Retinal pigment epithelial cell (primary cell): Measurements from ENCODE around the gene OXCT1.
"Not testable (repeated sequence)": the region's sequence is repeated elsewhere in the genome, so short reads cannot be mapped to it uniquely, and the experiment has no call there.

Experiments
- DNase-seq: peaks from one replicate; pipeline ENCODE4 v3.0.0-alpha.2; 2010; ENCODE audit warnings: low read depth
- H3K4me3 ChIP-seq: 2 replicates; pipeline ENCODE4 v1.5.1; 2011; ENCODE audit warnings: mild to moderate bottlenecking, low read length, control low read depth, moderate library complexity
- CTCF ChIP-seq: conservative IDR thresholded peaks from 2 replicates; pipeline ENCODE4 v1.5.1; 2011; ENCODE audit warnings: low read depth, low read length, control low read depth, inconsistent platforms

OXCT1 gene

DNA sequence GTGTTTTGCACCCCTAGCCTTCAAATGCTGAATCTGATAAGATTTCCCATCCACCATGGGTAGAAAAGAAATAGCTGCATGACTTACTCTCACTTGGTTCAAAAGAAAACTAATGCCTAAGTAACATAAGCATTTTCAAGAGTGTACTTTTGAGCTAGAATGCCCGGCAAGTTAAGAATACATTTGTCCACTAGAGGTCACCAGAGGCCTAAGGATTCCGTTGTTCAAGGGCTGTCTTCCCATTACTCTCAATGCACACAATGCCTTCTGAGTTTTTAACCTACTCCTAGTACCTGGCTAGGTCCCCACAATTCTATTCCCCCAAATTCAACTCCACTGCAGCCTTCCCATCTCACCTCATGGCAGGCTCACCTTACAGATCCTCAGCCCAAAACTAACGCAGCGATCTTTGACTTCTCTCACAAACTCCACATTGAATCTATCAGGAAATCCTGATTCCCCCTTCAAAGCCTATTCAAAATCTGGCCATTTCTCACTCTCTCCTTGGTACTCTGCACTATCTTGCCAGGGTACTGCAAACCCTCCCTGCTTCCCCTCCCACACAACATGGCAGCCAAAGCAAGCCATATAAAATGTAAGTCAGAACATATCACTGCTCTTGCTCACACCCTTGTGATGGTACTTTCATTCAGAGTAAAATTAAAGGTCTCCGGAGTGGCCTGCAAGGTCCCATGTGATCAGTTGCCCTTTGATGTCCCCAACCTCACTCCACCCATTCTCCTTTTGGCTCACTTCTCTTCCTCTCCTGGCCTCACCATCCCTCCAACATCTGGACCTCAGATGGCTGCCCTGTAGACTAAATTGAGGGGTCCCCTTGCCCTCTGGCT lies 13.4 kb downstream of the OXCT1 start:
- peak; percentile 72 for TF ChIP-seq CTCF
- DNase-seq: no peak
- no peak overlapping the region for H3K4me3 ChIP-seq

- no peak for TF ChIP-seq CTCF
- DNase-seq: no peak
- no peak overlapping the region for H3K4me3 ChIP-seq
Measured at GRCh38 chr5:41852293-41852692, 17.9 kb downstream of the OXCT1 start.

GRCh38 chr5:41851116-41851515 lies 19.1 kb downstream of the OXCT1 start:
- DNase-seq: no peak
- no peak overlapping the region for H3K4me3 ChIP-seq
- TF ChIP-seq CTCF: no peak

DNA sequence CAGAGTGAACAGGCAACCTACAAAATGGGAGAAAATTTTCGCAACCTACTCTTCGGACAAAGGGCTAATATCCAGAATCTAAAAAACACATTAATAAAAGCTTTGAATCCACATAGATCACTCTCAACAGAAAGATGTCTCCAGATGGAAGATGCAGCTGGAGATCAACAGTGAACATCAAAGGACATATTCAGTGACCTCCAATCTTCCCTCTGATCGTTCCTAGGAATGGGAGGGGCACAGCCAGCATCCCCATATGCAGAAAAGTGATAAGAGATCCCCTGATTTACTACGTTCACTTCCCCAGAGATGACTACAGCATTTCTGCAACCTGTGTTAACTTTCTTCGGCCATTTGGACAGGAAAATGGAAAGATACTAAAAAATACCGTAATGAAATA lies 21.2 kb downstream of the OXCT1 start:
- TF ChIP-seq CTCF: no peak
- no peak overlapping the region for H3K4me3 ChIP-seq
- no peak for DNase-seq

- not testable (repeated sequence) for H3K4me3 ChIP-seq, DNase-seq
Measured at GRCh38 chr5:41845751-41846150, 24.5 kb downstream of the OXCT1 start.

DNA sequence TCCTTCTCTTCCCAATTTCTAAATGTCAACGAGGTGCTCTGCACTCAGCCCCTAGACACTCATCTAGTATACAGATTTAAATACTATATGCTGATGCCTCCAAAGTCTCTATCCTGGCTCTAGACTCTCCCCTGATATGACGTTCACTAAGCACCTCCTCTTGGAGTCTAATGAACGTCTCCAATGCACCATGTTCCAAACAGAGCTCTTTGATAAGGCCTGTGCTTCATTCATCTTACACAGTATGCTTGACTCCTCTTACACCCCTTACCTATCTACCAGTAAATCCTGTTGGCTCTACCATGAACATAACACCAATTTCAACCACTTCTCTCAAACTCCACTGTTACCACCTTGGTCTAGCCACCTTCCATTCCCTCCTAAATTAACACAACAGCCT lies 25.7 kb downstream of the OXCT1 start:
- no peak for DNase-seq
- TF ChIP-seq CTCF: no peak
- no peak overlapping the region for H3K4me3 ChIP-seq

DNA sequence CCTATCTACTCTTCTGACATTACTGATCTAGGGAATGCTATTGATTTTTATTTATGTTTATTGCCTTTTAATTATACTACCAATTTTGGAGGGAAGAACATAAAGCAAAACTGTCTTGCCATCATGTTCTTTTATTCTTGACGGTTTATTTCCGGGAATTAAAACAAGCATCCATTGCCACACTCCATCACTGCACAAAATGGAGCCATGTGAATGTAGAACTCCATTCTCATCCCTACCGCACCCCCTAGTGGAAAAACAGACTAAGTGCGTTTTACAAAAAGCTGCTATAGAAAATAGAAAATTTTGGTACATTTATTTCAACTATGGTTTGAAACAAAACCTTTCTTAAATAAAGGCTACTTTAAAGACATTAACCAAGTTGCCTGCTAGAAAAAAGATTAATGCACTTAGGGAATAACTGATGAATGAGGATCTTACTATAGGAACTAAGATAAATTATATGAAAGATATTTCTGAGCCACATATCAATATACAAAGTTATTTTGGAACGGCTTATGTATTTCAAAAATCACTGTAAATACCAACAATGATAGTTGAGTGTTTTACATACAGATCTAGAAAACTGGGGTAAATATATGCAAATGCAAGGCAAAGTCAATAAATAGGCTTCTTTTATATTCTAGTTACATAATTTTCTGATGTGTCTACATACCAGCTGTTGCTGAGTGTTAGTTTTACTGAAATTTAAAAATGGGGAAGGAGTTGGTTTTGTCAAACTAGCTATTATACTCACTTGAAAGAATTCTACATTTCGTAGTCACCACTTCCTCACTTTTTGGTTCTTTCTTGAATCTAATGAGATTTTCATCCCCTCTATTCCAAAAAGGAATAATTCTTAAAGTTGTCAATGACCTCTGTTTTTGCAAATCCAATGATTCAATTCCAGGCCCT lies 26.5 kb downstream of the OXCT1 start:
- peak; percentile 79 for TF ChIP-seq CTCF

More for the DNA sequence above, 26.5 kb downstream of the OXCT1 start:
- no peak for DNase-seq
- no peak overlapping the region for H3K4me3 ChIP-seq
